HG02981 (cell line): ENCODE results near the gene GPR18.
"Not testable (repeated sequence)": the region's sequence is repeated elsewhere in the genome, so short reads cannot be mapped to it uniquely, and the experiment has no call there.

ENCODE experiments used
- ATAC-seq: cut with Tn5 transposase; IDR thresholded peaks from one replicate; pipeline ENCODE4 v1.9.1; 2021; ENCODE audit warnings: mild to moderate bottlenecking, moderate library complexity; ENCODE audit not compliant: unreplicated experiment

GPR18 gene

GRCh38 chr13:99211421-99212035 is 46.7 kb downstream of the GPR18 start:
- ATAC-seq: no peak

- not testable (repeated sequence) for ATAC-seq
These were observed 47.6 kb downstream of the GPR18 start for GRCh38 chr13:99210627-99211026.

GRCh38 chr13:99208845-99209527 is 49.2 kb downstream of the GPR18 start:
- ATAC-seq: no peak

GRCh38 chr13:99208185-99208584 is 50.0 kb downstream of the GPR18 start:
- no peak for ATAC-seq

- no peak for ATAC-seq
These were observed 50.7 kb downstream of the GPR18 start for GRCh38 chr13:99207511-99207910.

GRCh38 chr13:99206873-99207272 is 51.3 kb downstream of the GPR18 start:
- ATAC-seq: no peak

- no peak for ATAC-seq
These were observed 52.0 kb downstream of the GPR18 start for GRCh38 chr13:99206226-99206625.

GRCh38 chr13:99205621-99206220 is 52.5 kb downstream of the GPR18 start:
- no peak for ATAC-seq
